ACC112 (cell line): ENCODE measurements around the gene CMTM7.
"Not testable (repeated sequence)": the region's sequence is repeated elsewhere in the genome, so short reads cannot be mapped to it uniquely, and the experiment has no call there.

ENCODE experiments used
- H2AFZ ChIP-seq: fragments of 200-600 bp; sonication (generic); one replicate; pipeline ENCODE4 v1.6.0; 2017; ENCODE audit warnings: antibody characterized with exemption, low read length; ENCODE audit not compliant: unreplicated experiment
- H3K27ac ChIP-seq: fragments of 200-600 bp; sonication (generic); 2 replicates; pipeline ENCODE4 v1.5.1; 2014; ENCODE audit warnings: low read depth, mild to moderate bottlenecking, antibody characterized with exemption, low read length, moderate library complexity
- H3K27me3 ChIP-seq: fragments of 200-600 bp; sonication (generic); 2 replicates; pipeline ENCODE4 v1.6.1; 2014; ENCODE audit warnings: mild to moderate bottlenecking, antibody characterized with exemption, low read length, moderate library complexity, mixed read lengths; ENCODE audit not compliant: insufficient read depth
- H3K36me3 ChIP-seq: fragments of 200-600 bp; sonication (generic); 2 replicates; pipeline ENCODE4 v1.6.1; 2016; ENCODE audit warnings: mild to moderate bottlenecking, antibody characterized with exemption, low read length, moderate library complexity, mixed read lengths; ENCODE audit not compliant: insufficient read depth
- H3K4me1 ChIP-seq: fragments of 200-600 bp; sonication (generic); one replicate; pipeline ENCODE4 v1.6.1; 2016; ENCODE audit warnings: low read length, mixed read lengths; ENCODE audit not compliant: insufficient read depth, unreplicated experiment, control insufficient read depth
- H3K4me3 ChIP-seq: fragments of 200-600 bp; sonication (generic); 2 replicates; pipeline ENCODE4 v1.5.1; 2014; ENCODE audit warnings: mild to moderate bottlenecking, low read depth, low read length
- H3K79me2 ChIP-seq: fragments of 200-600 bp; sonication (generic); one replicate; pipeline ENCODE4 v1.6.0; 2016; ENCODE audit warnings: low read length; ENCODE audit not compliant: control insufficient read depth, unreplicated experiment, insufficient read depth

The CMTM7 gene

DNA sequence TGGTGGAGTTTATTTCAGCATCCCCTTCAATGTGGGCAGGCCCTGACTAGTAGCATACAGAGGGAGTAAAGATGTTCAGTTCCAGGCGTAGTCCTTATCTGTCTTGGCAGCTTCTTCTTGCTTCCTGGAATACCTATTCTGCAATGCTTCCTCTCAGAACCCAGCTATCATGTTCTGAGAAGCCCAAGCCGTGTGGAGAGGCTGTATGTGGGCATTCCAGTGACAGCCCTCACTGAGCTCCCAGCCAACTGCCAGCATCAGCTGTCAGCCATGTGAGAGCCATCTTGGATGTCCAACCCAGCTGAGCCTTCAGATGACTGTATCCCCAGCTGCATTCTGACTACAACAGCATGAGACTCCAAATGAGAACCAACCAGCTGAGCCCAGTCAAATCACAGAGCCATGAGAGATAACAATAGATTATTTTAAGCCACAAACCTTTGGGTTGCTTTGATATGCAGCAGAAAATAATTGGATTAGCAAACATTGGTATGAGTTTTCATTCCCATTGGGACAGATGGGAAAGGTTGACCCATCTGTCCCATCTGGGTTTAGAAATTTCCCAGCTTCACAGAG, 8.4 kb upstream of the CMTM7 start:
- H3K4me3 ChIP-seq, result no peak overlapping the region
- H3K79me2 ChIP-seq, result no peaks in the 10 kb centered on the region
- no peaks in the 10 kb centered on the region for H3K36me3 ChIP-seq
- H2AFZ ChIP-seq, result no peak overlapping the region
- 0 out of 2 replicates have a peak, but pooled peaks cover 5% of the 10 kb centered on the region for H3K27me3 ChIP-seq
- no peak overlapping the region for H3K27ac ChIP-seq
- H3K4me1 ChIP-seq, result no peaks in the 10 kb centered on the region

DNA sequence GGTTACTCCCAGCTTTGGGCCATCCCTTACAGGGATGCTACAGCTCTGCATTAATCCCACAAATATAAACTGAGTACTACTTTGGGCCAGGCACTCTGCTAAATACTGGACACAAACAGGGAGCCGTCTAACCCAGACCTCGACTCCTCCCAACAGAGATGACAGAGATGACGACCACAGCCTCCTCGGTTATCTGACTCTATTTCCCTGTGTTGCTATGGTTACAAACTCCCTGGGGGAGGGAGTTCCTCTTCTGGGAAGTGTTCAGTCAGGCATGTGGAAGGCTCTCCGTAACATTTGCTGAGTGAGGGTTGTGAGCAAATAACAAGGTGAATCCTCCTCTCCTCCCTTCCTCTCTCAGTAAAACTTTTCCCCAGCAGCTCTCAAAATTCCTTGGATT, 6.7 kb upstream of the CMTM7 start:
- Histone ChIP-seq H3K36me3 (no peaks in the 10 kb centered on the region), H3K79me2 (no peaks in the 10 kb centered on the region), H2AFZ (no peak overlapping the region), H3K27me3 (0 out of 2 replicates have a peak, but pooled peaks cover 5% of the 10 kb centered on the region), H3K4me1 (peaks cover 4% of the 10 kb centered on the region), H3K4me3 (no peak overlapping the region), H3K27ac (no peak overlapping the region)

DNA sequence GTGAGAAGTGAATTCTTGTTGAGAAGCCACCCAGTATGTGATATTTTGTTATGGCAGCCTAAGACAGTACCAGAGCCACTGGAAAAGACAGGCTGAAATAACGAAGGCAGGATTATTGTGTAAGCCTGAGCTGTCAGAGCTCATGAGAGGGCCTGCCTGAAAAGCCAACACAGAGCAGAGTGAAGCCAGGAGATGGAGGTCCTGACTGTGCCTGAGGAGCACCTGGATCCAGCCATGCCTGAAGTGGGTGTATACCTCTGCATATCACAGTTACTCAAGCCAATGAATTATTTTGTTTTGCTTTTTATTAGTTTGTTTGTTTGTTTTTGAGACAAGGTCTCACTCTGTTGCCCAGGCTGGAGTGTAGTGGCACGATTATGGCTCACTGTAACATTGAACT, 4.1 kb upstream of the CMTM7 start:
- Histone ChIP-seq H3K4me1 (peaks cover 8% of the 10 kb centered on the region), H2AFZ (no peak overlapping the region), H3K27ac (no peak overlapping the region), H3K4me3 (no peak overlapping the region), H3K79me2 (peaks cover 3% of the 10 kb centered on the region), H3K27me3 (0 out of 2 replicates have a peak, but pooled peaks cover 5% of the 10 kb centered on the region), H3K36me3 (no peaks in the 10 kb centered on the region)

DNA sequence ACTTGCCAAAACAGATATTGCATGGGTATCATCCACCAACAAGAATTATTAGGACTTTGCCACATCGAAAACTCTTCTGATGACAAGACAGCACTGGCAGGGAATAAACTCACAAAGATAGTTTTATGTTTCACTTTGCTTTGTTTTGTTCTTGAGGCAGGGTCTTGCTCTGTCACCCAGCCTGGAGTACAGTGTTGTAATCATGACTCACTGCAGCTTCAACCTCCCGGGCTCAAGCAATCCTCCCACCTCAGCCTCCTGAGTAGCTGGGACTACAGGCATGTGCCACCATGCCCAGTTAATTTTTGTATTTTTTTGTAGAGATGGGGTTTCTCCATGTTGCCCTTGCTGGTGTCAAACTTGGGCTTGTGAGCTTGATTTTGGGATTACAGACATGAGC, 2.1 kb upstream of the CMTM7 start:
- Histone ChIP-seq H3K4me1 (peaks cover 14% of the 10 kb centered on the region), H3K79me2 (peaks cover 24% of the 10 kb centered on the region)
- not testable (repeated sequence) for H3K4me3 ChIP-seq, H2AFZ ChIP-seq, H3K27me3 ChIP-seq, H3K36me3 ChIP-seq, H3K27ac ChIP-seq

DNA sequence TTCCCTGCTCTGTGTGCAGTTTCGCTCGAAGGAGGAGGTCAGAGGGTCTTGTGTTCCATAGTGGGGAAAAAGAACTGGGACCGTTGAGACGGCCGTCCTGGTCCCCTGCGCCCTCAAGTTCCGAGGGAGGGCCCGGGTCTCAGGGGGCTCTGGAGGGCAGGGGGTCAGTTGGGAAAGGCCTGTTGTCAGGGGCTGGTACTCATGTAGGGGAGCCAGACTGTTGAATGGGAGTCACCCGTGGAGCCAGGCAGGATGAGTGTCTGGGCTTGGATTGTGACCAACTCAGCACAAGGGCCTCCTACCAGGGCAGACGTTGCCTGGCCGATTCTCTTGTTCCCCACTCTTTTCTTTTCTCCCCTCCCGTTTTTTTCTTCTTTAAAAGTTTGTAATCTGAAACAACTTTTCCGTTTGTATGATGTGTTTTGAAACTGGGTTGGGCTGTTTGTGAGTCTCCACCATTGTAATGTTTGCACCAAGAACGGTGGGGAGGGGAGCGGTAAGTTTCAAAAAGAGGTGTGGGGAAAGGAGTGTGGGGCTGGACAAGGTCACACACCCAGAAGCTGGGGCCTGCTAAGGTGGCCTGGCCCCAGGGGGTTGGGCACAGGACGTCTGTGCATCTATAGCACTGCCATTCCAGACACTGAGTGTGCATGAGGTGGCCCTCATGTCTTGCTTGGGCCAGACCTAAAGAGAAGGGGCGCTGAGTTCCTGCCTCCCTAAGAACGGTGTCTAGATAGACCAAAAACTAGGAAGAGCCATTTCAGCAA, 1.1 kb downstream of the CMTM7 start:
- Histone ChIP-seq H2AFZ (peak overlapping the region; percentile 76), H3K79me2 (peaks cover 39% of the 10 kb centered on the region), H3K4me3 (peak overlapping the region; percentile 89), H3K27ac (peak overlapping the region; percentile 17; the same call in 1 of the 2 replicates), H3K4me1 (peaks cover 14% of the 10 kb centered on the region), H3K27me3 (no peaks in the 10 kb centered on the region), H3K36me3 (no peaks in the 10 kb centered on the region)

DNA sequence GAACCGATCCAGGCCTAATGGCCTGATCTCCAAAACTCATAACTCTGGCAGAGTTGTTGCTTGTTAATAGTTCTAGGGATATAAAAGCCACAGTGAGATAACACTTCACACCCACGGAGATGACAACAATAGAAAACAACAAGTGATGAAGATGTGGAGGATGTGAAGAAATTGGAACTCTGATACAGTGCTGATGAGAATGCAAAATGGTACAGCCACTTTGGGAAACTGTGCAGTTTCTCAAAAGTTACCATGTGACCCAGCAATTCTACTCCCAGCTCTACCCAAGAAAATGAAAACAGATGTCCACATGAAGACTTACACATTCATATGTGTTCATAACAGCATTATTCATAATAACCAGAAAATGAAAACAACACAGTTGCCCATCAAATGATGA, 3.8 kb downstream of the CMTM7 start:
- H3K27me3 ChIP-seq, result no peaks in the 10 kb centered on the region
- no peaks in the 10 kb centered on the region for H3K36me3 ChIP-seq
- H3K79me2 ChIP-seq, result peaks cover 51% of the 10 kb centered on the region
- no peak overlapping the region for H2AFZ ChIP-seq
- H3K4me1 ChIP-seq, result peaks cover 10% of the 10 kb centered on the region
- H3K4me3 ChIP-seq, result no peak overlapping the region
- no peak overlapping the region for H3K27ac ChIP-seq

DNA sequence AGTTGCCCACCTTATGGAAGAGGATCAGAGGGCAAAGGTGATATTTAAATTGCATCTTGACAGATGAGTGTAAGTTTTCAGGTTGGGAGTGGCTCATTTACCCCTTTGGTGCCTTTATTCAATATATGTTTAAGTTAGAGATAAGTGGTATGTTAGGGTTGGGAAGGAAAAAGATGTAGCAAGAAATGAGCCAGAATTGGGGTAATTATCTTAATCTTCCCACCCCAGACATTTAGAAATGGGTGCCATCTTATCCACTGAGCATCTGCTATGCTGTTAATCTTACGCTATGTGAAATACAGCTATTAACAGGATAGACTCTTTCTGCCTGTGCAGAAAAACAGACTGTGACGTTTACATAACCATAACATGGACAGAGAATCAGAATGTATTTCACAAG, 6.3 kb downstream of the CMTM7 start:
- Histone ChIP-seq H3K27me3 (no peaks in the 10 kb centered on the region), H3K4me1 (peaks cover 19% of the 10 kb centered on the region), H3K4me3 (no peak overlapping the region), H2AFZ (no peak overlapping the region), H3K36me3 (no peaks in the 10 kb centered on the region), H3K27ac (no peak overlapping the region), H3K79me2 (peaks cover 58% of the 10 kb centered on the region)

DNA sequence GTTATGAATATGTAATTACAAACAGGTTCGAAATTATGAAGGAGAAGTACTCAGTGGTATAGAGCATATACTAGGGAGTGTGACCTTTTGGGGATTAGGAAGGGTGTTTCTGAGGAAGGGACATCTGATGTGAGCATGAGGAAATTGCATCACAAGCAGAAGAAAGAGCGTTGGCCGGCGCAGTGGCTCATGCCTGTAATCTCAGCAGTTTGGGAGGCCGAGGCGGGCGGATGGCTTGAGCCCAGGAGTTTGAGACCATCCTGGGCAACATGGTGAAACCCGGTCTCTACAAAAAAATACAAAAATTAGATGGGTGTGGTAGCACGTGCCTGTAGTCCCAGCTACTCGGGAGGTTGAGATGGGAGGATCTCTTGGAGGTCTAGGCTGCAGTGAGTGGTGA, 6.9 kb downstream of the CMTM7 start:
- Histone ChIP-seq H3K27ac (no peak overlapping the region), H3K79me2 (peaks cover 58% of the 10 kb centered on the region), H3K4me1 (peaks cover 14% of the 10 kb centered on the region)

DNA sequence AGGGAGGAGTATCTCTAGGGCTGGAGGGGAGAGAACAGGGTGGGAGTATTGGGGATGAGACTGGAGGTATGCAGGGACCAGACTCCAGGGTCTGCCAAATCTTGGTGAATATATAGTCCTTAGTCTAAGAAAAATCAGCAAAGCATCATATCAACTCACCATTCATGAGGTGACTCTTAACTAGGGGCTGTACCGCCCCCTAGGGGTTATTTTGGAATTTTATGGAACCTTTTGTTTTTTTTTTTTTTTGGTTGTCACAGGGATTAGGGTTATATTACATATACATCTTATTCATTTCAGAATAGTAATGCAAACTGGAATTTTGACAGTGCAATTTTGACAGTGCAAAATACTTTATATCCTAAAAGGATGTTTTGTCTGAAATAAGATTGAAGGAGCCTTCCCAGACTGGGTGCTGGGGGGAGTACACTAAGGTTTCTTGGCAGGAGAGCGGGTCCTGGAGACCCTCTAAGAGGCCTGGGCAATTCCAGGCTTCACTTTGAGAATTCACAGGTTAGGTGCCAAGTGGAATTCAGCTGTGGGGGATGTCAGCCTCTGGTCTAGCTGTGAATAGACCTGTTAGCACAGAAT, 7.5 kb downstream of the CMTM7 start:
- no peaks in the 10 kb centered on the region for H3K36me3 ChIP-seq
- H3K27me3 ChIP-seq, result no peaks in the 10 kb centered on the region
- peaks cover 55% of the 10 kb centered on the region for H3K79me2 ChIP-seq
- H2AFZ ChIP-seq, result no peak overlapping the region
- H3K4me3 ChIP-seq, result no peak overlapping the region
- no peak overlapping the region for H3K27ac ChIP-seq
- peaks cover 14% of the 10 kb centered on the region for H3K4me1 ChIP-seq

More for the DNA sequence above, 6.9 kb downstream of the CMTM7 start:
- Histone ChIP-seq H3K4me3 (no peak overlapping the region), H3K36me3 (no peaks in the 10 kb centered on the region), H3K27me3 (no peaks in the 10 kb centered on the region), H2AFZ (no peak overlapping the region)

DNA sequence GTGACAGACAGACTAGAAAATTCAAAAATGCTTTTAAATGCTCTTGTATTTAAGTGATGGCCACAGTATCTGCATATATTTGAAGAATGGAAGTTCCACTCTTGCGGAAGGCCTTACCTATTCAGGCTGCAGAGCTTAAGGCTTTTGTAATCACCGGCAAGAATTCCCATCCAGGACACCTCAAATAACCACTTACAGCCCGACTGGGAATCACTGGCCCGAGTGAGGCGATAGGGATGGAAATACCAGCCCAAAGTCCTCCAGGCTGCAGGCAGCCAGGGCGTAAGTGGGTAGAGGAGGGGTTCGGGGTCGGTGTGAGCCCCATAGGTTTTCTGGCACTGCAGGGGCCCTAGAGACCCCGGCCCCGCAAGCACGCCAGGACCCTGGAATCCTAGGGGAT, 9.5 kb downstream of the CMTM7 start:
- no peaks in the 10 kb centered on the region for H3K27me3 ChIP-seq
- peak overlapping the region; percentile 54 for H3K27ac ChIP-seq
- peak overlapping the region; percentile 74 for H3K4me3 ChIP-seq
- H3K36me3 ChIP-seq, result no peaks in the 10 kb centered on the region
- H3K79me2 ChIP-seq, result peaks cover 40% of the 10 kb centered on the region
- H3K4me1 ChIP-seq, result peaks cover 14% of the 10 kb centered on the region
- peak overlapping the region; percentile 78 for H2AFZ ChIP-seq
